B cell (primary cell): ENCODE measurements around the gene PRR23E. TPM values are rescaled to one million over a fixed set of nuclear protein-coding genes. Genes with fewer than 3 reads are reported as not detected.

Experiments used
- ATAC-seq: fragments of 200-7000 bp; cut with Tn5 transposase; one replicate; pipeline ENCODE4 v1.10.0; 2021; ENCODE audit warnings: low read depth, mild to moderate bottlenecking, moderate number of reproducible peaks, moderate library complexity
- CTCF ChIA-PET: fragments of 350-600 bp; sonication (Branson Sonifier 250); formaldehyde crosslinking; loops from one replicate; lab custom pipeline; 2021; ENCODE audit warnings: antibody characterized with exemption, inconsistent platforms; lab: Charles Lee
- POLR2A ChIA-PET: fragments of 350-600 bp; sonication (Branson Sonifier 250); formaldehyde crosslinking; loops from one replicate; lab custom pipeline; 2021; ENCODE audit warnings: antibody characterized with exemption; lab: Charles Lee
- DNase-seq: peaks from one replicate; pipeline ENCODE4 v3.0.0; 2013
- H2AFZ ChIP-seq: 2 replicates; pipeline ENCODE4 v1.6.1; 2012; ENCODE audit warnings: mild to moderate bottlenecking, low read depth, low read length; ENCODE audit not compliant: insufficient read depth, poor library complexity, severe bottlenecking
- H3K27ac ChIP-seq, 2 donors: 1 replicate in 1 of 2; 2 replicates in 1 of 2; pipeline ENCODE4 v1.5.1; 2012 to 2013; ENCODE audit warnings: low read length in 2 of 2, mild to moderate bottlenecking in 2 of 2, moderate library complexity in 1 of 2
- H3K27me3 ChIP-seq, 4 experiments: fragments of 200-600 bp in 1 of 4; sonication (generic) in 1 of 4; replicated peaks in 1 of 4; 1 replicate in 2 of 4; 2 replicates in 2 of 4; pipeline versions ENCODE4 v1.6.1 to v1.7.0; 2013 to 2016; ENCODE audit warnings: low read length in 3 of 4, mild to moderate bottlenecking in 2 of 4, mixed read lengths in 1 of 4, moderate library complexity in 1 of 4; ENCODE audit not compliant: insufficient read depth in 4 of 4, control insufficient read depth in 3 of 4; ENCODE audit errors: control extremely low read depth in 1 of 4
- H3K36me3 ChIP-seq, 2 experiments: replicated peaks in 1 of 2; 1 replicate in 1 of 2; 2 replicates in 1 of 2; pipeline versions ENCODE4 v1.6.1 to v1.7.1; 2013; ENCODE audit warnings: low read length in 1 of 2; ENCODE audit not compliant: insufficient read depth in 2 of 2, control insufficient read depth in 1 of 2; ENCODE audit errors: control extremely low read depth in 1 of 2, extremely low read depth in 1 of 2
- H3K4me1 ChIP-seq, 2 donors: fragments of 200-600 bp in 1 of 2; sonication (generic) in 1 of 2; 1 replicate in 1 of 2; 2 replicates in 1 of 2; pipeline versions ENCODE4 v1.5.1 to v1.6.1; 2013 to 2017; ENCODE audit warnings: low read length in 2 of 2; ENCODE audit not compliant: control insufficient read depth in 2 of 2, insufficient read depth in 2 of 2
- H3K4me2 ChIP-seq: replicated peaks from 2 replicates; pipeline ENCODE3; 2012; ENCODE audit warnings: mild to moderate bottlenecking, low read depth, low read length; ENCODE audit not compliant: poor library complexity, severe bottlenecking
- H3K4me3 ChIP-seq, 5 experiments: fragments of 200-600 bp in 1 of 5; sonication (generic) in 1 of 5; 1 replicate in 3 of 5; 2 replicates in 2 of 5; pipeline versions ENCODE4 v1.5.1 to v1.7.0; 2011 to 2016; ENCODE audit warnings: low read length in 4 of 5, mild to moderate bottlenecking in 4 of 5, low read depth in 2 of 5, control low read depth in 1 of 5, moderate library complexity in 1 of 5; ENCODE audit not compliant: insufficient read depth in 1 of 5; ENCODE audit errors: control extremely low read depth in 1 of 5, extremely low read depth in 1 of 5
- H3K79me2 ChIP-seq: fragments of 200-600 bp; sonication (generic); one replicate; pipeline ENCODE4 v1.6.0; 2016; ENCODE audit warnings: low read length; ENCODE audit not compliant: control insufficient read depth, insufficient read depth
- H3K9ac ChIP-seq: fragments of 200-600 bp; sonication (generic); 2 replicates; pipeline ENCODE4 v1.6.1; 2017; ENCODE audit warnings: mild to moderate bottlenecking, low read length, moderate library complexity
- H3K9me3 ChIP-seq, 3 donors: one replicate each; pipeline versions ENCODE4 v1.6.1 to v1.7.1; 2013; ENCODE audit warnings: low read length in 2 of 3; ENCODE audit not compliant: control insufficient read depth in 2 of 3, insufficient read depth in 1 of 3; ENCODE audit errors: control extremely low read depth in 1 of 3
- H4K20me1 ChIP-seq: 2 replicates; pipeline ENCODE4 v1.6.0; 2012; ENCODE audit warnings: mild to moderate bottlenecking, low read length; ENCODE audit not compliant: insufficient read depth, control insufficient read depth, poor library complexity, severe bottlenecking
- H3K27ac Mint-ChIP-seq: one replicate; pipeline ENCODE4 v1.8.0; 2021; ENCODE audit warnings: mixed read lengths
- H3K27me3 Mint-ChIP-seq: one replicate; pipeline ENCODE4 v1.8.0; 2021; ENCODE audit warnings: mixed read lengths
- H3K4me1 Mint-ChIP-seq: one replicate; pipeline ENCODE4 v1.8.0; 2021; ENCODE audit warnings: mixed read lengths
- H3K4me3 Mint-ChIP-seq: one replicate; pipeline ENCODE4 v1.8.0; 2021; ENCODE audit warnings: mixed read lengths
- H3K9me3 Mint-ChIP-seq: one replicate; pipeline ENCODE4 v1.8.0; 2022; ENCODE audit warnings: mixed read lengths; ENCODE audit not compliant: insufficient read depth
- EZH2 ChIP-seq: IDR thresholded peaks from 2 replicates; pipeline ENCODE4 v1.6.1; 2012; ENCODE audit warnings: borderline replicate concordance, low read depth, mild to moderate bottlenecking, moderate library complexity, low read length; ENCODE audit not compliant: insufficient read depth, poor library complexity, severe bottlenecking
- WGBS: methylation state at CpG from one replicate; pipeline ENCODE4 v1.1.5; 2013; ENCODE audit warnings: missing lambda C conversion rate; ENCODE audit not compliant: insufficient coverage; 5-methylcytosine and 5-hydroxymethylcytosine counted together
- intact Hi-C: fragments of 100-400 bp; cut with micrococcal nuclease; formaldehyde crosslinking; loops from one replicate; pipeline ENCODE4 v1.10.0; 2022
- polyA plus RNA-seq: library from polyadenylated mRNA; depleted of rRNA; stranded (reverse); fragments of >200 nt; gene quantifications from 2 replicates; pipeline ENCODE4 v1.2.3, GENCODE V29; 2012
- total RNA-seq, 2 donors: library from RNA; stranded (reverse); fragments of 120-200 nt in 1 of 2; gene quantifications; 1 replicate in 1 of 2; 2 replicates in 1 of 2; pipeline versions ENCODE4 v1.2.3 to v1.2.4, GENCODE V29; 2013 to 2022
- TF ChIP-seq, protein P1 (sequence below): fragments of 200-600 bp; IDR thresholded peaks from one replicate; pipeline ENCODE4 v1.8.0; 2022; ENCODE audit warnings: antibody characterized with exemption, mild to moderate bottlenecking

Gene PRR23E
- total and polyA plus RNA-seq, 2 donors (not counting 1 experiment from before 2014, with no cell fraction given) = not detected

DNA sequence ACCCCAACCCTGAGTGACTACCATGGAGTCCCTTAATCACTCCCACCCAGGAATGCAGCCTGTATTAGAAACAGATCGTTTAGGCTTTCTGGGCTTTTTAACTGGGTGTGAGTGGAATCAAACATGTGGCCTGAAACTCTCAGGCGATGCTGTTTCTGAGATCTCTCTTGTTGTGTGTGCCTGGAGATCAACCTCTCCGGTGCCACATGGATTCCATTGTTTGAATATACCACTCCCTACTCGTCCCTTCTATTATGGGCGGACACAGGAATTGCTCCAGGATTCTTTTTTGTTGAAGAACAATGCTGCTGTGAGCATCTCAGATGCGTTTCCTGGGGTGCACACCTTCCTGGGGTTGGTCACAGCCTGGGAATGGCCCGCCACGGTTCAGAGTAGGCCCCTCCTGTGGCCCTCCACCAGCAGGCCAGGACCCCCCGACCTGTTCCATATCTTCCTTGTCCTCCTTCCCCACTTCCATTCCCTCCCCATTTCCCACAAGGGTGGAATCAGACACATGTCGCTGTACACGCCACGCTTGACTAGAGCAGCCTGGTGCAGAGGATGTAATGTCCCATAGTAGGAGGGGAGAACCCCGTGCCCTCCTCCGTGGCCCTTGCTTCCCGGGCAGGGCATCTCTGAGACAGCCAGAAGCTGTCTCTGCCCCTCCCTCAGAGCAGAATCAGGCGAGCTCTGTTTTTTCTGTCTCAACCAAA is 36.4 kb upstream of the PRR23E start:
- no peak overlapping the region for H3K4me3 ChIP-seq
- Mint-ChIP-seq H3K27ac (no peak overlapping the region), H3K27me3 (peaks cover 6% of the 10 kb centered on the region), H3K9me3 (no peaks in the 10 kb centered on the region), H3K4me3 (no peak overlapping the region), H3K4me1 (no peaks in the 10 kb centered on the region)
- H3K4me2 ChIP-seq = no peak overlapping the region
- H3K9ac ChIP-seq = no peak overlapping the region
- DNase-seq (no peak), ATAC-seq (no peak)
- H3K27ac ChIP-seq = no peak overlapping the region
- H3K27me3 ChIP-seq = peaks cover 0 to 8% (median 0%) of the 10 kb centered on the region in 4 experiments
- no peaks in the 10 kb centered on the region for H3K79me2 ChIP-seq
- no peaks in the 10 kb centered on the region for H3K36me3 ChIP-seq
- no peaks in the 10 kb centered on the region for H3K4me1 ChIP-seq
- TF ChIP-seq, protein P1, sequence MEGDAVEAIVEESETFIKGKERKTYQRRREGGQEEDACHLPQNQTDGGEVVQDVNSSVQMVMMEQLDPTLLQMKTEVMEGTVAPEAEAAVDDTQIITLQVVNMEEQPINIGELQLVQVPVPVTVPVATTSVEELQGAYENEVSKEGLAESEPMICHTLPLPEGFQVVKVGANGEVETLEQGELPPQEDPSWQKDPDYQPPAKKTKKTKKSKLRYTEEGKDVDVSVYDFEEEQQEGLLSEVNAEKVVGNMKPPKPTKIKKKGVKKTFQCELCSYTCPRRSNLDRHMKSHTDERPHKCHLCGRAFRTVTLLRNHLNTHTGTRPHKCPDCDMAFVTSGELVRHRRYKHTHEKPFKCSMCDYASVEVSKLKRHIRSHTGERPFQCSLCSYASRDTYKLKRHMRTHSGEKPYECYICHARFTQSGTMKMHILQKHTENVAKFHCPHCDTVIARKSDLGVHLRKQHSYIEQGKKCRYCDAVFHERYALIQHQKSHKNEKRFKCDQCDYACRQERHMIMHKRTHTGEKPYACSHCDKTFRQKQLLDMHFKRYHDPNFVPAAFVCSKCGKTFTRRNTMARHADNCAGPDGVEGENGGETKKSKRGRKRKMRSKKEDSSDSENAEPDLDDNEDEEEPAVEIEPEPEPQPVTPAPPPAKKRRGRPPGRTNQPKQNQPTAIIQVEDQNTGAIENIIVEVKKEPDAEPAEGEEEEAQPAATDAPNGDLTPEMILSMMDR = no peak
- no peak for TF ChIP-seq EZH2
- H3K9me3 ChIP-seq = peaks cover 0 to 11% (median 0%) of the 10 kb centered on the region in 3 donors
- ChIA-PET POLR2A (no interaction called here), CTCF (no interaction called here)
- H2AFZ ChIP-seq = no peak overlapping the region
- no peaks in the 10 kb centered on the region for H4K20me1 ChIP-seq
- intact Hi-C loops = no loop called here
- WGBS = 77% methylated on average over 10 of the region's 16 CpGs

DNA sequence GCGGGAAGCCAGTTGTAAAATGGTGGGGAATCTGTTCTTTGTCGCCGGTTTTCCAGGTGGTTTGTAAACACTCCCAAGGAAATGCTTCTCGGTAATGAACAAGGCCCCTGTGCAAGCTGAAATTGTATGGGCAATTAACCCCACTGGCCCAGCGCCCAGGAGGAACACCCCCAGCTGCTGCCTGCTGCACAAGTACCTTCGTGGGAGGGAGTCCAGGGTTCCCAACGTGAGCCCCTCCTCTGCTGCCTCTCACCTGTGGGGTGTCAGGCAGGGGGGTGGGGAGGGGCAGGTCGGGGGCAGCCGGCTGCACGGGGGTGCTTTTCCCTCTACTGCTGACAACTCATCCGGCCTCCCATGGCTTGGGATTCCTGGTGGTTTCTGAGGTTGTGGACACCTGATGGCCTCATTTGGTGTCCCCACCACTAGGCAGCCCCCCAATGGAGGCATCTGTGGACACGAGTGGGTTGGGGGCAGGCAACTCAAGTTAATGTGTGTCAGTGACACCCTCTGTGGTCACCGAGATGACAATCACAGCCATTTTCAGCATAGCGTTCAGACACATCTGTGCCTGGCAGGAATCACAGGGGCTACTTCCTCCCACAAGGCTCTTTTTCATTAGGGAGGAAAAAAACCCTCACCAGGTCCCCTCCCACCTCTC is 35.6 kb upstream of the PRR23E start:
- no peak overlapping the region for H3K27ac ChIP-seq
- no peaks in the 10 kb centered on the region for H3K4me1 Mint-ChIP-seq
- peaks cover 0 to 11% (median 0%) of the 10 kb centered on the region in 3 donors for H3K9me3 ChIP-seq
- H3K27me3 ChIP-seq = peaks cover 0 to 8% (median 0%) of the 10 kb centered on the region in 4 experiments
- H3K27me3 Mint-ChIP-seq = peaks cover 6% of the 10 kb centered on the region
- intact Hi-C loops = no loop called here
- ATAC-seq = no peak
- DNase-seq = no peak
- no peak overlapping the region for H3K4me2 ChIP-seq
- no peak overlapping the region for H3K4me3 ChIP-seq
- 45% methylated on average over 9 of the region's 14 CpGs for WGBS
- H3K9ac ChIP-seq = no peak overlapping the region
- no peak overlapping the region for H3K27ac Mint-ChIP-seq
- no peaks in the 10 kb centered on the region for H3K9me3 Mint-ChIP-seq
- ChIA-PET CTCF (no interaction called here), POLR2A (no interaction called here)
- H3K4me1 ChIP-seq = no peaks in the 10 kb centered on the region
- no peak overlapping the region for H3K4me3 Mint-ChIP-seq
- H2AFZ ChIP-seq = no peak overlapping the region
- no peaks in the 10 kb centered on the region for H3K79me2 ChIP-seq
- TF ChIP-seq, protein P1 = no peak
- no peak for TF ChIP-seq EZH2
- H3K36me3 ChIP-seq = no peaks in the 10 kb centered on the region
- no peaks in the 10 kb centered on the region for H4K20me1 ChIP-seq
